GM20000 (cell line): ENCODE results near the gene STX10.
A peak's percentile ranks its signal among the peaks of the same experiment; 100 is the strongest.

Experiments used
- DNase-seq: peaks from one replicate; pipeline ENCODE4 v3.0.0; 2012; ENCODE audit warnings: low spot score
- CTCF ChIP-seq: IDR thresholded peaks from 2 replicates; pipeline ENCODE4 v1.5.1; 2012; ENCODE audit warnings: mild to moderate bottlenecking, control low read depth; ENCODE audit errors: extremely low read depth, missing control alignments

The STX10 gene

GRCh38 chr19:13121551-13122274 lies 28.5 kb downstream of the STX10 start:
- TF ChIP-seq CTCF, result no peak
- DNase-seq, result no peak

GRCh38 chr19:13120817-13121216 lies 29.4 kb downstream of the STX10 start:
- TF ChIP-seq CTCF, result no peak
- no peak for DNase-seq

GRCh38 chr19:13120031-13120430 lies 30.1 kb downstream of the STX10 start:
- no peak for DNase-seq
- no peak for TF ChIP-seq CTCF

- DNase-seq, result no peak
- TF ChIP-seq CTCF, result no peak
Measured at GRCh38 chr19:13119627-13120026, 30.5 kb downstream of the STX10 start.

GRCh38 chr19:13118424-13119193 lies 31.6 kb downstream of the STX10 start:
- TF ChIP-seq CTCF, result no peak
- peak; percentile 80 for DNase-seq

- DNase-seq, result peak; percentile 99
- TF ChIP-seq CTCF, result no peak
Measured at GRCh38 chr19:13117772-13118423, 32.3 kb downstream of the STX10 start, which contains the start of gene NACC1. NACC1 (plus strand) TSS chr19:13118264; CDS start chr19:13135208, 16,944 bp downstream.

- DNase-seq, result no peak
- TF ChIP-seq CTCF, result no peak
Measured at GRCh38 chr19:13117176-13117771, 32.9 kb downstream of the STX10 start.
